GM19193 (cell line): ENCODE measurements around the gene FGD2.

Experiments
- POLR2A ChIP-seq: IDR thresholded peaks from 4 replicates; pipeline ENCODE4 v1.6.1; 2011; ENCODE audit not compliant: insufficient read depth, insufficient read length; ENCODE audit errors: extremely low read depth

FGD2 gene

GRCh38 chr6:37030599-37030998 is 25.1 kb downstream of the FGD2 start:
- no peak for TF ChIP-seq POLR2A

- TF ChIP-seq POLR2A, result no peak
These were observed 26.8 kb downstream of the FGD2 start for GRCh38 chr6:37032239-37032638.

- no peak for TF ChIP-seq POLR2A
These were observed 27.8 kb downstream of the FGD2 start for GRCh38 chr6:37033255-37033654.

GRCh38 chr6:37033819-37034795 is 28.7 kb downstream of the FGD2 start:
- no peak for TF ChIP-seq POLR2A

- TF ChIP-seq POLR2A, result no peak
These were observed 30.7 kb downstream of the FGD2 start for GRCh38 chr6:37036146-37036545.

GRCh38 chr6:37038292-37039198 is 33.1 kb downstream of the FGD2 start:
- no peak for TF ChIP-seq POLR2A

GRCh38 chr6:37039958-37040357 is 34.5 kb downstream of the FGD2 start:
- TF ChIP-seq POLR2A, result no peak

- no peak for TF ChIP-seq POLR2A
These were observed 36.1 kb downstream of the FGD2 start for GRCh38 chr6:37041521-37041920.

GRCh38 chr6:37042150-37042549 is 36.7 kb downstream of the FGD2 start:
- no peak for TF ChIP-seq POLR2A

- TF ChIP-seq POLR2A, result no peak
These were observed 41.9 kb downstream of the FGD2 start for GRCh38 chr6:37047346-37047688.

- TF ChIP-seq POLR2A, result no peak
These were observed 42.4 kb downstream of the FGD2 start for GRCh38 chr6:37047689-37048402.

- no peak for TF ChIP-seq POLR2A
These were observed 43.0 kb downstream of the FGD2 start for GRCh38 chr6:37048403-37048850.

- TF ChIP-seq POLR2A, result peak; percentile 29
These were observed 43.6 kb downstream of the FGD2 start for GRCh38 chr6:37048851-37049757.

- no peak for TF ChIP-seq POLR2A
These were observed 44.2 kb downstream of the FGD2 start for GRCh38 chr6:37049758-37050044.
